SJSA1 (cell line): ENCODE results near the gene CASP2. TPM values are rescaled to one million over a fixed set of nuclear protein-coding genes. Genes with fewer than 3 reads are reported as not detected.

ENCODE experiments used
- DNase-seq, 2 experiments: peaks; one replicate each; pipeline ENCODE4 v3.0.0-alpha.2; 2015 to 2020; ENCODE audit warnings: low spot score in 2 of 2, low read depth in 1 of 2
- H3K27ac ChIP-seq: fragments of 250-450 bp; sonication (Bioruptor Pico); 2 replicates; pipeline ENCODE4 v1.5.1; 2020; ENCODE audit warnings: mild to moderate bottlenecking, moderate library complexity
- H3K27me3 ChIP-seq: fragments of 250-450 bp; sonication (Bioruptor Pico); replicated peaks from 2 replicates; pipeline ENCODE4 v1.5.1; 2020; ENCODE audit warnings: mild to moderate bottlenecking, moderate library complexity
- H3K36me3 ChIP-seq: fragments of 250-450 bp; sonication (Bioruptor Pico); 2 replicates; pipeline ENCODE4 v1.5.1; 2020; ENCODE audit warnings: mild to moderate bottlenecking
- H3K4me1 ChIP-seq: fragments of 250-450 bp; sonication (Bioruptor Pico); replicated peaks from 2 replicates; pipeline ENCODE4 v1.6.1; 2021; ENCODE audit warnings: mild to moderate bottlenecking
- H3K4me3 ChIP-seq: fragments of 250-450 bp; sonication (Bioruptor Pico); 2 replicates; pipeline ENCODE4 v1.5.1; 2020; ENCODE audit warnings: mild to moderate bottlenecking
- H3K9me3 ChIP-seq: fragments of 250-450 bp; sonication (Bioruptor Pico); replicated peaks from 2 replicates; pipeline ENCODE4 v1.5.1; 2020; ENCODE audit warnings: mild to moderate bottlenecking
- total RNA-seq: library from RNA; depleted of rRNA; stranded (reverse); fragments of >200 nt; shearing (Covaris generic); gene quantifications from 2 replicates; pipeline ENCODE4 v1.2.3, GENCODE V29; 2014; rRNA removed

Gene CASP2
- 18.2 and 20.5 TPM in 2 replicates for total RNA-seq

DNA sequence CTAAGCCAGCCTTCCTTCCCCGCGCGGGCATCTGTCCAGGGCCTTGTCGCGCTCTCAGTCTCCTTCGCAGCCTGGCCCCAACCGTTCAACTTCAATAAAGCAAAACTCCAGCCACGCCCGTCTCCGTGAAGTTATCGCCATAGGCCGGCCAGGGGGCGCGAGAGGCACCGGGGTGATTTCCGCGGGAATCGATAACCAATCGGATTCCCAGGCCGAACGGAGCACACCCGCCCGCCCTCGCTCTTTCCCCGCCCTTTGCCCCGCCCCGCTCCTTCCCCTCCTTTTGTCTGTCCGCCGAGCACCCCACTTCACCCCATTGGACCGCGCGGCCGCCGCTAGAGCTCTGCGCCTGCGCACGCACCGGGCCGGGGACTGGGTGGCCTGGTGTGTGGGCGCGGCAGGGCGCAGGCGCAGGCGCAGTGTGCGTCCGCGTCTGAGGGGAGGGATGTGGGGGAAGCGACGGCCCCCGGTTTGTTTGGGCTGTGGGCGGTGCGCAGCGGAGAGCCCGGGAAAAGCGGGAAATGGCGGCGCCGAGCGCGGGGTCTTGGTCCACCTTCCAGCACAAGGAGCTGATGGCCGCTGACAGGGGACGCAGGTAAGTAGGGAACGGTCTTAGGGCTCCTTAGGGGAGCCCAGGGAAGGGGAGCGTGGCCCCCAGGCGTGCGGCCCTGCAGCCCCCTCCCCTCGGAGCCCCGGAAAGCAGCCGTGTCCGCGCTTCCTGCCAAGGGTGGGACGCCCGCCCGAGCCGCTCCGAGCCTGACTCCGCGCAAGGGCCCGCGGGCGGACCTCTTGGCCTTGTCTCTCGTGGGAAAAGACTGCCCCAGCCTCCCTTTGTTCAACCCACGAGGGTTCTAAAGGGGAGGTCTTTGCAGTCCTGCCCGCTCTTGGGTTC lies at the start of gene CASP2:
CASP2 (plus strand) TSS at position 417 of the 892 bp plus-strand sequence; CDS start at position 522, 105 bp downstream.
- Histone ChIP-seq H3K27ac (peak within 1 kb of the TSS; percentile 84), H3K36me3 (peaks cover 34% of the 10 kb centered on the region), H3K4me1 (peaks cover 17% of the 10 kb centered on the region), H3K27me3 (no peaks in the 10 kb centered on the region), H3K9me3 (peaks cover 2% of the 10 kb centered on the region; the same call in 1 of the 2 replicates), H3K4me3 (peak within 1 kb of the TSS; percentile 85)
- peak; percentile 95 to 97 for DNase-seq

DNA sequence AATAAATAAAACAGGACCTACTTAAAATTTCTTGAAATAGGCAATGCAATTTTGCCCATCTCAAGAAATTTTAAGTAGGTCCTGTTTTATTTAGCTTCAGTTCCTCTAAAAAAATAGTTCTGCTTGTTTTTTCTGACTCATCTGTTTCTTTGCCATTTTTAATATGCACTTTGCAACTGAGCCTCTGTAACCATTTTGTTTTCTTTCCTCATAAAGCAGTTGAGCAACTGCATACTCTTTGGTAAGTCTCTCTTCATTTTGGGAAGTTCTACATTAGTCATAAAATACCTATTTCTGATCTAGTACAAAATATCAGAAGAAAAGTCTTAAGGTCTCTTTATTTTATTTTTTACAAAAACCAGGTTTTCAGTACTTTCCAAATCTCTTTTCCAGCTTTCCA lies 48.3 kb upstream of the CASP2 start:
- Histone ChIP-seq H3K4me1 (peaks cover 7% of the 10 kb centered on the region), H3K4me3 (no peak overlapping the region), H3K27me3 (no peaks in the 10 kb centered on the region), H3K27ac (no peak overlapping the region), H3K9me3 (no peaks in the 10 kb centered on the region), H3K36me3 (no peaks in the 10 kb centered on the region)
- no peak for DNase-seq

DNA sequence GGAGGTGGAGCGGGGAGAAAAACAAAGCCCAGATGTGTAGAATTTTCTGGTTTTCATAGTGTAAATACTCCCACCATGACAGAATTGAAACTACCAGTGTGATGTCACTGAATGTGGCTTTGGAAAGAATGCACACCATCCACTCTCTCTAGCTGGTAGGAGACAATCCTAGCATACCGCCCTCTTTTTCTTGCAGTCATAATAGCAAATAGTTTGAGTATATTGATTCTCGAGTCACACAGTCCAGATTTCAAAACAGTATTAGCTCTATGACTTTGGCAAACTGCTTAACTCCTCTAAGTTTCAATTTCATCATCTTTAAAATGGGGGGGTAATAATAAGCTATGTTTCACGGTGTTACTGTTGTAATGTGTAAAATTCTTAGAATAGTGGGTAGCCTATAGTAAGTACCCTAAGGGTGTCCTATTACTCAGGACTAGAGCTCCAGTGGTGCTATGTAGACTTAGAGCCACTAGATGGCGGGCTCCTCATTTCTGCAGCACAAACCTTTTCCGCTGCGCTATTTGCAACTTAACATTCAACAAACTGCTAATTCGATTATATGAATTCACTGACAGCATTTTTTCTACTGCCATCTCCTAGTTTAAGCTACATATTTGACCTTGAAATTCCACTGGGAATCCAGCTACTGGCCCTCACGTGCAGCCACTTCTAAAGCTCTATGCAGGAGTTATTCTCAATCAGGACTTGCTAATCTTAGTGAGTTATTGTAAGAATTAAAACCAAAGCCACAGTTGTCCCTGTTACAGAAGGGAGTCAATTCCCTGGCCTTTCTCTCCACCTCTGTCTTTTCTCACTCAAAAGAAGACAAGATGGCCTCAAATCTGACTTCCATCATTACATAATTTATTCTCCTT lies 47.6 kb upstream of the CASP2 start:
- Histone ChIP-seq H3K4me3 (no peak overlapping the region), H3K27ac (peak overlapping the region; percentile 29), H3K27me3 (no peaks in the 10 kb centered on the region), H3K36me3 (no peaks in the 10 kb centered on the region), H3K4me1 (peaks cover 14% of the 10 kb centered on the region), H3K9me3 (no peaks in the 10 kb centered on the region)
- DNase-seq = peak; percentile 56 to 80

DNA sequence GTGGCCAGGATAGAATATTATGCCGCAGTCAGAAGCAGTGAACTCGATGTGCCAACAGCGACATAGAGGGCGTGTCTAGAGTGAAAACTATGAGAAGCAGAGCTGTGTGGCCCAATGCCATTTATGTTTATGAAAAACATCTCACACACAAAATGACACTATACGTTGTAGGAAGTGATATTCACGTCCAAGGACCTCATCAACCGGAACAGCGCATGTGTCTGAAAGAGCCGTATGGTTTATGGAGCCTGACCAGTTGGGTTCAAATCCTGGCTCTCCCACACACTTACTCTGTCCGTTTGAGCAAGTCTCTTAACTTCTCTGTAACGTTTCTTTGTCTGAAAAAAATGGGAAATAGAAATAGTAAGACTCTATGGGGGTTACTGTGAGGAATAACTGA lies 45.8 kb upstream of the CASP2 start:
- no peaks in the 10 kb centered on the region for H3K9me3 ChIP-seq
- DNase-seq = no peak
- H3K4me3 ChIP-seq = no peak overlapping the region
- peaks cover 4% of the 10 kb centered on the region; the same call in 1 of the 2 replicates for H3K27me3 ChIP-seq
- peaks cover 15% of the 10 kb centered on the region for H3K4me1 ChIP-seq
- no peak overlapping the region for H3K27ac ChIP-seq
- H3K36me3 ChIP-seq = no peaks in the 10 kb centered on the region

DNA sequence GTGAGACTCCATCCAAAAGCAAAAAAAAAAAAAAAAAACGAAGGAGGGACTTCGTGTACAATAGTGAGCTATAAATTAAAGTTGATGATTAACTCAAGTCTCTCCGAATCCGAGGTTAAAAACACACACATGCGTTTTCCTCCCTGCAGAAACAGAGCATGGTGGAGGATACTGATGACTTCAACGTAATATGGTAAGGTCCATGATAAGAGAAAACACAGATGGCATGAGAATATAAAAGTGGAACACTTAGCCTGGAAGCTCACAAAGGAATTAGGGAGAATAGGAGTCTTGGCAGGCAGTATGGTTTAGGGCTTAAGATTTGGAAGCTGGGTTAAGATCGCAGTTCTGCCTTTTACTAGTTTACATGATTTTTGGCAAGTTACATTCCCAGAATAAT lies 45.0 kb upstream of the CASP2 start:
- Histone ChIP-seq H3K27ac (no peak overlapping the region), H3K36me3 (no peaks in the 10 kb centered on the region), H3K9me3 (no peaks in the 10 kb centered on the region), H3K4me3 (no peak overlapping the region), H3K27me3 (peaks cover 4% of the 10 kb centered on the region; the same call in 1 of the 2 replicates), H3K4me1 (peaks cover 15% of the 10 kb centered on the region)
- DNase-seq = no peak

DNA sequence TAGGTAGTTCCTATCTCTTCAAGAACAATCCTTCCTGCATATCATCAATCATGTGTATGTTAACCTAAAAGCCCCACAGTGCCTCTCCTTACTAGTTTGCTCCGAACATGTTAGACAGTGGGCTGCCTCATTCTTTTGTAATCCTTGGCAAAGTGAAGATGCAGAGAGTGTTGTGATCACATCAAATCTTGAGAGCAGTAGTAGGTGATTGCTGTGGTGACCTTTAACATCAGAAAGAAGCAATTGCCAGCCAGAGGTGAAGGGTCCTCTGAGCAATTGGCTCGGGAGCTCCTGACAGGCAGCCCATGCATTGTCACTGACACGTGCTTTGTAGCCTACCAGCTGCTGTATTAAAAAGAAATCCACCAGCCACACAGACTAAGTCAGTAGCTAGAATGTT lies 44.5 kb upstream of the CASP2 start:
- Histone ChIP-seq H3K4me3 (no peak overlapping the region), H3K4me1 (peaks cover 15% of the 10 kb centered on the region), H3K27ac (no peak overlapping the region), H3K36me3 (no peaks in the 10 kb centered on the region), H3K27me3 (peaks cover 4% of the 10 kb centered on the region; the same call in 1 of the 2 replicates), H3K9me3 (no peaks in the 10 kb centered on the region)
- DNase-seq = no peak

DNA sequence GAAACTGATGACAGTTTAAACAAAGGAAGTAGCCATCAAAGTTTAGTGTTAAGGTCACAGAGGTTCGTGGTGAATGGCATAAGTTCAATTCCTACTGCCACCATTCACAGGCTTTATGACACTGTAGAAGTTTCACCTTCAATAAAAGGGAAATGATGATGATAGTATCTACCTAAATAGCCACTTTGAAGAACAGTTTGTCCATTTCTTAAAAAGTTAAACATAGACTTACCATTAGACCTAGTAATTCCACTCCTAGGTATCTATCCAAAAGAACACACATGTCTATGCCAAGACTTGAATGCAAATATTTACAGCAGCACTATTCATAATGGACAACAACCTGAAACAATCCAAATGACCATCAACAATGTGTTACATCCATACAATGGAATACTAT lies 43.8 kb upstream of the CASP2 start:
- Histone ChIP-seq H3K27ac (no peak overlapping the region), H3K4me1 (peaks cover 15% of the 10 kb centered on the region), H3K4me3 (no peak overlapping the region), H3K27me3 (peaks cover 4% of the 10 kb centered on the region; the same call in 1 of the 2 replicates), H3K36me3 (no peaks in the 10 kb centered on the region), H3K9me3 (no peaks in the 10 kb centered on the region)
- DNase-seq = no peak

DNA sequence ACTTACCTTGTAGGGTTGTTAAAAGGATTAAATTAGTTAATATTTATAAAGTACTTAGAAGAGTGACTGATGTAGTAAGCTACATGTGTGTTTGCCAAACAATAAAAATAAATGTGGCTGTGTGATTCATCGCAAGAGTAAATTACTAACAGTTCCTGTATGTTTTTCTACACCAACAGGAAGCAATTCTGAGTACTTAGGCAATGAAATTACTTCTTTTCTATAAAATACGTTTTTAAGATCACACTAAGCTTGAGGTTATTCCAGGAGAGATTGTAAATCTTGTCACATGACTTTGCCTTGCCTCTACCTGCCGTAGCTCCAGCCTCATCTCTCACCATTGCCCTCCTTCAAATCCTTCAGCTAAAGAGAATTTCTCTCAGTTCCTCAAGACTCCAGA lies 43.0 kb upstream of the CASP2 start:
- H3K27ac ChIP-seq = no peak overlapping the region
- H3K36me3 ChIP-seq = no peaks in the 10 kb centered on the region
- peaks cover 15% of the 10 kb centered on the region for H3K4me1 ChIP-seq
- peaks cover 4% of the 10 kb centered on the region; the same call in 1 of the 2 replicates for H3K27me3 ChIP-seq
- peak in 1 of 2 experiments; percentile 14 for DNase-seq
- no peak overlapping the region for H3K4me3 ChIP-seq
- H3K9me3 ChIP-seq = no peaks in the 10 kb centered on the region

DNA sequence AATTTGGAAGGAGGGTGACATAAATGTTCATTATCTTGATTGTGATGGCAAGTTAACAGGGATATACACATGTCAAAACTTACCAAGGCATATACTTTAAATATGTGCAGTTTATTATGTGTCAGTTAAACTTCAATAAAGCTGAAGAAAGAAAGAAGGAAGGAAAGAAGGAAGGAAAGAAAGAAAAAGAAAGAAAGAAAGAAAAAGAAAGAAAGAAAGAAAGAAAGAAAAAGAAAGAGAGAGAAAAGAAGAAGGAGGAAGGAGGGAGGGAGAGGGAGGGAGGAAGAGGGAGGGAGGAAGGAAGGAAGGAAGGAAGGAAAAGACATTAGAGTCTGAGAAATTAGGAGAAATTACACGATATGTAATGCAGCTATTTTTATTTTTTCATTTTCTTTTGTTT lies 40.8 kb upstream of the CASP2 start:
- Histone ChIP-seq H3K27ac (no peak overlapping the region), H3K9me3 (no peaks in the 10 kb centered on the region), H3K36me3 (no peaks in the 10 kb centered on the region), H3K27me3 (peaks cover 4% of the 10 kb centered on the region; the same call in 1 of the 2 replicates), H3K4me3 (no peak overlapping the region), H3K4me1 (peaks cover 8% of the 10 kb centered on the region)
- DNase-seq = no peak

DNA sequence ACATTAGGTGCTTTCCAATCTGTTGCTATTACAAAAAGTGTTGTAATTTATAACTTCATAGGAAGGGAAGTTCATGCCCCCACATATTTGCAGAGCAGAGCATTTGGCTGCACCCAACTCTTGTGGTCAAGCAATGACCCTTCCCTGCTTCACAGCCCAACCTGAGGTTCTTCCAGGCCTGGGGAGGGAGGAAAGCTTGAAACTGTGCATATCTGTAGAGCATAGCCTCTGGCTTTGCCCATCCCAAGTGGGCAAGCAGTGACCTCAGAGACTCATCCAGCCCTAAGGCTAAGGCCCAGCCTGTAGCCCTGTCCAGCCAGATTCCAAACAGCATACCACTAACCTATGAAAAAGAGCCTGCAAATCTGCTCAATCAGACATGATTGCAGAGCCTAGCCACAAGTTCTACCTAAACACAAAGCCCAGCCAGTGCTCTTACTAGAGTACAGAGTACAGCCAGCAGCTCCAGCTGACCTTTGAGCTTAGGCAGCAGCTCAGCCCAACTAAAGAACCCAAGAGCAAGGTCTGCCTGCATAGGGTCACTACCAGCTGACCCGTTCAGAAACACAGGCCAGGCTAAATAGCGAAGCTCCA lies 39.3 kb upstream of the CASP2 start:
- Histone ChIP-seq H3K4me3 (no peak overlapping the region), H3K9me3 (no peaks in the 10 kb centered on the region), H3K36me3 (no peaks in the 10 kb centered on the region), H3K27ac (no peak overlapping the region), H3K4me1 (peaks cover 8% of the 10 kb centered on the region), H3K27me3 (peaks cover 4% of the 10 kb centered on the region; the same call in 1 of the 2 replicates)
- no peak for DNase-seq

DNA sequence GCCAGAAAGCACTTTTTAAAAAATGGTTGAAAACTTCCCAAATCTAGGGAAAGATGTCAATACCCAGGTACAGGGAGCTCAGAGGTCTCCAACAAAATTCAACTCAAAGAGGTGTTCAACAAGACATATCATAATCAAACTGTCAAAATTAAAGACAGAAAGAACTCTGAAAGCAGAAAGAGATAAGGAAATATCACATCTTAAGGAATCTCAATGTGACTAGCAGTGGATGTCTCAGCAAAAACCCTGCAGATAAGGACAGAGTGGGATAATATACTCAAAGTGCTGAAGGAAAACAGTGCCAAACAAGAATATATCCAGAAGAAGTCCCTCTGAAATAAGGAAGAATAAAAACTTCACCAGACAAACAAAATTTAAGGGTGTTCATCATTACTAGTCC lies 38.0 kb upstream of the CASP2 start:
- H3K27ac ChIP-seq = no peak overlapping the region
- H3K4me1 ChIP-seq = peaks cover 4% of the 10 kb centered on the region
- H3K27me3 ChIP-seq = peaks cover 4% of the 10 kb centered on the region; the same call in 1 of the 2 replicates
- no peaks in the 10 kb centered on the region for H3K36me3 ChIP-seq
- no peak for DNase-seq
- H3K4me3 ChIP-seq = no peak overlapping the region
- no peaks in the 10 kb centered on the region for H3K9me3 ChIP-seq

DNA sequence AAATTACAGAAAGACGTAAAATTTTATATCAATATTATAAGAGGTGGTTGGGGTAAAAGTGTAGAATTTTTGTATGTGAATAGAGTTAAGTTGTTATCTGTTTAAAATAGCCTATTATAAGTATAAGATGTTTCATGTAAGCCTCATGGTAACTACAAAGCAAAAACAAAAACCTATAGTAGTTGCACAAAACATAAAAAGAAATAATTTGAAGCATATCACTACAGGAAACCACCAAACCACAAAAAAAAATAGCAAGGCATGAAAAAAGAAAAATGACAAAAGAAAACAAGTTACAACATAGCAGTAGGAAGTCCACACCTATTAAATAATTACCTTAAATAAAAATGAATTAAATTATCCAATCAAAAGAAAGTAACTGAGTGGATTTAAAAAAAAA lies 37.3 kb upstream of the CASP2 start:
- H3K36me3 ChIP-seq = no peaks in the 10 kb centered on the region
- H3K9me3 ChIP-seq = no peaks in the 10 kb centered on the region
- no peak for DNase-seq
- H3K27ac ChIP-seq = no peak overlapping the region
- H3K4me3 ChIP-seq = no peak overlapping the region
- peaks cover 4% of the 10 kb centered on the region; the same call in 1 of the 2 replicates for H3K27me3 ChIP-seq
- no peaks in the 10 kb centered on the region for H3K4me1 ChIP-seq

DNA sequence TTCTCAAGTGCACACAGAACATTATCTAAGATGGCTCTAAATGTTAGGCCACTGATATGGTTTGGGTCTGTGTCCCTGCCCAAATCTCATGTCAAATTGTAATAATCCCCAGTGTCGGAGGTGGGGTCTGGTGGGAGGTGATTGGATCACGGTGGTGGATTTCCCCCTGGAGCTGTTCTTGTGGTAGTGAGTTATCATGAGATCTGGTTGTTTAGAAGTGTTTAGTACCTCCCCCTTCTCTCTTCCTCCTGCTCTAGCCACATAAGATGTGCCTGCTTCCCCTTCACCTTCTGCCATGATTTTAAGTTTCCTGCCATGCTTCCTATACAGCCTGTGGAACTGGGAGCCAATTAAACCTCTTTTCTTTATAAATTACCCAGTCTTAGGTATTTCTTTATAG lies 36.1 kb upstream of the CASP2 start:
- H3K27me3 ChIP-seq = no peaks in the 10 kb centered on the region
- no peaks in the 10 kb centered on the region for H3K4me1 ChIP-seq
- no peaks in the 10 kb centered on the region for H3K36me3 ChIP-seq
- H3K9me3 ChIP-seq = no peaks in the 10 kb centered on the region
- DNase-seq = no peak
- H3K27ac ChIP-seq = no peak overlapping the region
- no peak overlapping the region for H3K4me3 ChIP-seq
